ENCODE data around the gene IL1RAPL1. TPM values are rescaled to one million over a fixed set of nuclear protein-coding genes. Genes with fewer than 3 reads are reported as not detected.
"Not testable (repeated sequence)": the region's sequence is repeated elsewhere in the genome, so short reads cannot be mapped to it uniquely, and the experiment has no call there.

Gene IL1RAPL1
- total and polyA plus RNA-seq, 4 experiments from 2014 or later: not detected

DNA sequence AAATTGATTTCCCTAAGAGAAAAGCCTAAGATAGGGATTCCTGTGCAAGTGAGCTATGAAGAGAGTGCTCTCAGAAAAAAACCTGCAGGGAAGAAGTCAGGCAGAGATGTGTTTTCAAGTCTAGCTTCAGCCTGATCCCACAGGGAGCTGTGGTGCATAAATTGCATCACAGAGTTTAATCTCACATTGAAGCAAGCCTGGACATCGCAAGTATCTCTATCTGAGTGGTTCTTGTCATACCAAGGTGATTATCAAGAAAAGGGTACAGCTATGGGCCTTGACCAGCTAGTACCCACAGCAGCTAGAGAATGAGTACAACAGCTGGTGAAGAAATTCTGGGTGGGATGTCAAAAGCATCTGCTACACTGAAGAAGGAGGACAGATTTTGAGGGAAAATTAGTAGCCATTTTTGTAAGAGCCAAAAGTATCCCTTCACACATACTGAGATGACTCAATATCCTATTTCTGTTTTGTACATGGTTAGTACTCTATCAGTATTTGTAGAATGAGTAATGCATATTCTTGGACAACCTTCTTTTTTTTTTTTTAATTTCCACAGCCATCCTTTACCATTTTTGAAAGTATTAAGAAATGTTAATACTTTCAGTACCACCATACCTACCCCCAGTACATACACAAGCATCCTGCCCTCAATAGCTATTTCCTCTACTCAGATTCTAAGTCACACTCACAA lies 708.9 kb downstream of the IL1RAPL1 start:
- Mint-ChIP-seq H3K27ac (no peak overlapping the region), H3K36me3 (no peaks in the 10 kb centered on the region), H3K9me3 (peaks cover 0 to 5% (median 0%) of the 10 kb centered on the region in 8 donors), H3K4me3 (no peak overlapping the region), H3K4me1 (no peaks in the 10 kb centered on the region), H3K27me3 (no peaks in the 10 kb centered on the region)
- POLR2A ChIA-PET (ENCODE audit: partially characterized antibody): no interaction called here
- CTCF ChIA-PET (ENCODE audit: partially characterized antibody): no interaction called here
- DNase-seq: no peak
- Histone ChIP-seq H3K4me3 (ENCODE audit: low read length in 2 of 2) (no peak overlapping the region), H3K36me3 (ENCODE audit: insufficient read depth, low read length) (no peaks in the 10 kb centered on the region), H3K9me3 (ENCODE audit: control insufficient read depth in 1 of 2, low read length in 2 of 2) (no peaks in the 10 kb centered on the region), H3K27me3 (ENCODE audit: insufficient read depth, low read length) (no peaks in the 10 kb centered on the region), H3K27ac (ENCODE audit: low read depth, low read length) (no peak overlapping the region), H3K4me1 (ENCODE audit: insufficient read depth, low read length) (no peaks in the 10 kb centered on the region)
- intact Hi-C loops (cut with micrococcal nuclease): no loop called here

DNA sequence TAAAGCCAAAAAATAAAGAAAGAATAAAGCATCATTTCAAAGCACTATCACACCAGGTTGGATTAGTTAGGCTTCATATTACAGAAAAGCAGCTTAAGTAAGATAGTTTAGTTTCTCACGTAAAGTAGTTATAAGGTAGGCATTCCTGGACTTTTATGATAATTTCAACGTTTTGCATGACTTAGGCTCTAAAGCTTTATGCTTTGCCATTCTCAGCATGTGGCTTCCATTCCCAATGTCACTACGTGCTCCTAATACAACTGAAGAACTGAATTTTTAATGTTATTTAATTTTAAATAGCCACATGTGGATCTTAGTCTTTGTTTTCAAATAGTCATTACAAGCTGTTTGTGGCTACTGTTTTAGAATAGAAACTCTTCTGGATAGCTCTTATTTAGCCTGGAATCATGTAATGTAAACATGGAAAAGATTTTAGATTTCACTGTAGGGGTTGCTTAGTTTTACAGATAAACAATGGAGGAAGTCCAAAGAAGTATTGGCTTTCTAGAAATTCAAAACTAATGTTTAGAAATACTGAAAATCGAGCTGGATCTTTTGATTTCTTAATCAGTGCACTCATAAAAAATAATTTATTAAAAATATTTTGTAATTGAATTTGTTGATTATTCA lies 710.0 kb downstream of the IL1RAPL1 start:
- no peak for DNase-seq
- peaks cover 0 to 5% (median 0%) of the 10 kb centered on the region in 8 donors for H3K9me3 Mint-ChIP-seq
- H3K4me1 Mint-ChIP-seq: no peaks in the 10 kb centered on the region
- no peaks in the 10 kb centered on the region for H3K9me3 ChIP-seq (ENCODE audit: control insufficient read depth in 1 of 2, low read length in 2 of 2)
- intact Hi-C loops (cut with micrococcal nuclease): no loop called here
- H3K36me3 Mint-ChIP-seq: no peaks in the 10 kb centered on the region
- no peak overlapping the region for H3K4me3 ChIP-seq (ENCODE audit: low read length in 2 of 2)
- no peak overlapping the region for H3K4me3 Mint-ChIP-seq
- H3K36me3 ChIP-seq (ENCODE audit: insufficient read depth, low read length): no peaks in the 10 kb centered on the region
- ChIA-PET CTCF (ENCODE audit: partially characterized antibody) (interaction anchor here (0.6 kb wide), 1 partner anchor 130 kb away, joined by 3 read pairs; no protein-coding TSS in a partner anchor), POLR2A (ENCODE audit: partially characterized antibody) (no interaction called here)
- H3K27me3 ChIP-seq (ENCODE audit: insufficient read depth, low read length): no peaks in the 10 kb centered on the region
- no peaks in the 10 kb centered on the region for H3K4me1 ChIP-seq (ENCODE audit: insufficient read depth, low read length)
- no peak overlapping the region for H3K27ac Mint-ChIP-seq
- H3K27ac ChIP-seq (ENCODE audit: low read depth, low read length): no peak overlapping the region
- no peaks in the 10 kb centered on the region for H3K27me3 Mint-ChIP-seq

- ChIA-PET CTCF (ENCODE audit: partially characterized antibody) (no interaction called here), POLR2A (ENCODE audit: partially characterized antibody) (no interaction called here)
- Mint-ChIP-seq H3K27me3 (no peaks in the 10 kb centered on the region), H3K4me1 (no peaks in the 10 kb centered on the region), H3K9me3 (peaks cover 0 to 5% (median 0%) of the 10 kb centered on the region in 8 donors), H3K27ac (no peak overlapping the region), H3K4me3 (no peak overlapping the region), H3K36me3 (no peaks in the 10 kb centered on the region)
- no peak overlapping the region for H3K4me3 ChIP-seq (ENCODE audit: low read length in 2 of 2)
- H3K4me1 ChIP-seq (ENCODE audit: insufficient read depth, low read length): no peaks in the 10 kb centered on the region
- intact Hi-C loops (cut with micrococcal nuclease): no loop called here
- no peaks in the 10 kb centered on the region for H3K27me3 ChIP-seq (ENCODE audit: insufficient read depth, low read length)
- no peaks in the 10 kb centered on the region for H3K36me3 ChIP-seq (ENCODE audit: insufficient read depth, low read length)
- no peak overlapping the region for H3K27ac ChIP-seq (ENCODE audit: low read depth, low read length)
- no peaks in the 10 kb centered on the region for H3K9me3 ChIP-seq (ENCODE audit: control insufficient read depth in 1 of 2, low read length in 2 of 2)
- DNase-seq: no peak
These were observed 712.4 kb downstream of the IL1RAPL1 start for GRCh38 chrX:29299684-29300083.

- no peak for DNase-seq
- Mint-ChIP-seq H3K27ac (no peak overlapping the region), H3K27me3 (no peaks in the 10 kb centered on the region), H3K4me3 (no peak overlapping the region), H3K36me3 (no peaks in the 10 kb centered on the region), H3K4me1 (no peaks in the 10 kb centered on the region), H3K9me3 (peaks cover 0 to 5% (median 3%) of the 10 kb centered on the region in 8 donors)
- no peak overlapping the region for H3K27ac ChIP-seq (ENCODE audit: low read depth, low read length)
- POLR2A ChIA-PET (ENCODE audit: partially characterized antibody): no interaction called here
- no peaks in the 10 kb centered on the region for H3K9me3 ChIP-seq (ENCODE audit: control insufficient read depth in 1 of 2, low read length in 2 of 2)
- no peaks in the 10 kb centered on the region for H3K4me1 ChIP-seq (ENCODE audit: insufficient read depth, low read length)
- H3K4me3 ChIP-seq (ENCODE audit: low read length in 2 of 2): no peak overlapping the region
- intact Hi-C loops (cut with micrococcal nuclease): no loop called here
- no peaks in the 10 kb centered on the region for H3K27me3 ChIP-seq (ENCODE audit: insufficient read depth, low read length)
- CTCF ChIA-PET (ENCODE audit: partially characterized antibody): no interaction called here
- H3K36me3 ChIP-seq (ENCODE audit: insufficient read depth, low read length): no peaks in the 10 kb centered on the region
These were observed 721.5 kb downstream of the IL1RAPL1 start for GRCh38 chrX:29308726-29309125.

GRCh38 chrX:29315931-29316330 lies 728.7 kb downstream of the IL1RAPL1 start:
- intact Hi-C loops (cut with micrococcal nuclease): no loop called here
- DNase-seq: no peak
- Histone ChIP-seq H3K9me3 (ENCODE audit: control insufficient read depth in 1 of 2, low read length in 2 of 2) (no peaks in the 10 kb centered on the region), H3K4me1 (ENCODE audit: insufficient read depth, low read length) (no peaks in the 10 kb centered on the region), H3K27ac (ENCODE audit: low read depth, low read length) (no peak overlapping the region), H3K36me3 (ENCODE audit: insufficient read depth, low read length) (no peaks in the 10 kb centered on the region), H3K4me3 (ENCODE audit: low read length in 2 of 2) (no peak overlapping the region), H3K27me3 (ENCODE audit: insufficient read depth, low read length) (no peaks in the 10 kb centered on the region)
- H3K27ac Mint-ChIP-seq: no peak overlapping the region
- H3K36me3 Mint-ChIP-seq: no peaks in the 10 kb centered on the region
- POLR2A ChIA-PET (ENCODE audit: partially characterized antibody): no interaction called here
- CTCF ChIA-PET (ENCODE audit: partially characterized antibody): no interaction called here
- H3K9me3 Mint-ChIP-seq: no peaks in the 10 kb centered on the region
- no peak overlapping the region for H3K4me3 Mint-ChIP-seq
- no peaks in the 10 kb centered on the region for H3K27me3 Mint-ChIP-seq
- H3K4me1 Mint-ChIP-seq: no peaks in the 10 kb centered on the region

DNA sequence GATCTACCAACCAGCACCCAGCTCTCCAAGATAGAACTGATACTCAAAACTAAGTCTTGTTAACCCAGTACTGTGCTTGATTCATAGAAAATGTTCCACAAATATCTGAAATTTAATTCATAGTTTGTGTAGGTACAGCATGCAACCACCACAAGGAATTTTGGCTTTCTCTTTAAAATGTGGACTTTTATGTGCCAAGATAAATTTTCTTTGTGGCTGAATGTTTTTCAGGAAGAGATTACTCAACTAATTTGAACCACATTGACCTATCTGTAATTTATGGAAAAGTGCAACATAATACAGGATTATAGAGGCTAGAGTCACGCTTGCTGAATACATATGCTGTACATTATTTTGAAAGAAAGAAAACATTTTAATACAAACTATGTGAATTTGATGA lies 730.8 kb downstream of the IL1RAPL1 start:
- H3K36me3 ChIP-seq (ENCODE audit: insufficient read depth, low read length): no peaks in the 10 kb centered on the region
- H3K27ac Mint-ChIP-seq: no peak overlapping the region
- no peaks in the 10 kb centered on the region for H3K27me3 ChIP-seq (ENCODE audit: insufficient read depth, low read length)
- peaks cover 0 to 2% (median 0%) of the 10 kb centered on the region in 8 donors for H3K9me3 Mint-ChIP-seq
- H3K27me3 Mint-ChIP-seq: no peaks in the 10 kb centered on the region
- H3K27ac ChIP-seq (ENCODE audit: low read depth, low read length): no peak overlapping the region
- H3K36me3 Mint-ChIP-seq: no peaks in the 10 kb centered on the region
- ChIA-PET POLR2A (ENCODE audit: partially characterized antibody) (no interaction called here), CTCF (ENCODE audit: partially characterized antibody) (no interaction called here)
- no peaks in the 10 kb centered on the region for H3K9me3 ChIP-seq (ENCODE audit: control insufficient read depth in 1 of 2, low read length in 2 of 2)
- no peaks in the 10 kb centered on the region for H3K4me1 ChIP-seq (ENCODE audit: insufficient read depth, low read length)
- no peak overlapping the region for H3K4me3 Mint-ChIP-seq
- no peaks in the 10 kb centered on the region for H3K4me1 Mint-ChIP-seq
- intact Hi-C loops (cut with micrococcal nuclease): no loop called here
- no peak overlapping the region for H3K4me3 ChIP-seq (ENCODE audit: low read length in 2 of 2)
- DNase-seq: no peak

GRCh38 chrX:29332429-29332828 lies 745.2 kb downstream of the IL1RAPL1 start:
- POLR2A ChIA-PET (ENCODE audit: partially characterized antibody); H3K9me3 Mint-ChIP-seq; H3K27ac Mint-ChIP-seq: not testable (repeated sequence)

More at GRCh38 chrX:29332429-29332828, 745.2 kb downstream of the IL1RAPL1 start:
- H3K36me3 Mint-ChIP-seq; H3K4me3 Mint-ChIP-seq; CTCF ChIA-PET (ENCODE audit: partially characterized antibody); H3K4me1 Mint-ChIP-seq; H3K36me3 ChIP-seq (ENCODE audit: insufficient read depth, low read length); H3K4me3 ChIP-seq (ENCODE audit: low read length in 2 of 2); H3K27ac ChIP-seq (ENCODE audit: low read depth, low read length); H3K27me3 ChIP-seq (ENCODE audit: insufficient read depth, low read length); H3K27me3 Mint-ChIP-seq; DNase-seq; H3K9me3 ChIP-seq (ENCODE audit: control insufficient read depth in 1 of 2, low read length in 2 of 2); H3K4me1 ChIP-seq (ENCODE audit: insufficient read depth, low read length); intact Hi-C loops (cut with micrococcal nuclease): not testable (repeated sequence)

All from CD4-positive, alpha-beta memory T cell (primary cell).